ENCODE measurements around the gene SPRR2D. TPM values are rescaled to one million over a fixed set of nuclear protein-coding genes. Genes with fewer than 3 reads are reported as not detected.
"Not testable (repeated sequence)": the region's sequence is repeated elsewhere in the genome, so short reads cannot be mapped to it uniquely, and the experiment has no call there.

SPRR2D gene
- total and polyA plus RNA-seq, 10 of the 15 experiments (the other 5 are each of a cell fraction or from before 2014, with no cell fraction given) = 0.44 TPM; not detected in 9

GRCh38 chr1:153057375-153057774 is 16.5 kb upstream of the SPRR2D start, which contains the start of gene SPRR2A:
Gene SPRR2A, minus strand, starts transcription at chr1:153057512. Its CDS starts 777 bp downstream, at chr1:153056735.
- DNase-seq (ENCODE audit: low read depth, low spot score) (no peak), ATAC-seq (peak; percentile 36; the same call in 1 of the 3 replicates), FAIRE-seq (no peak)
- Histone ChIP-seq H2AFZ (ENCODE audit: control insufficient read depth, low read depth, low read length) (no peak within 1 kb of the TSS), H3K4me1 (ENCODE audit: control insufficient read depth, insufficient read depth, low read length) (no peaks in the 10 kb centered on the region; the same call in 1 of the 2 replicates), H3K27ac (ENCODE audit: control insufficient read depth, insufficient read depth) (no peak within 1 kb of the TSS), H3K79me2 (ENCODE audit: control insufficient read depth, insufficient read depth, low read length) (no peaks in the 10 kb centered on the region), H3K27me3 (replicated peaks in 1 of 2; ENCODE audit: control insufficient read depth in 2 of 2, insufficient read depth in 2 of 2, low read length in 1 of 2) (no peaks in the 10 kb centered on the region), H3K9me3 (replicated peaks; ENCODE audit: control insufficient read depth, insufficient read depth, low read length) (no peaks in the 10 kb centered on the region), H3K36me3 (ENCODE audit: control insufficient read depth in 2 of 2, insufficient read depth in 2 of 2, low read length in 1 of 2) (no peaks in the 10 kb centered on the region), H3K9ac (ENCODE audit: control insufficient read depth, insufficient read depth, low read length) (no peak within 1 kb of the TSS), H3K4me2 (ENCODE audit: control insufficient read depth, insufficient read depth) (no peak within 1 kb of the TSS), H3K4me3 (no peak within 1 kb of the TSS), H4K20me1 (ENCODE audit: control insufficient read depth, insufficient read depth) (no peaks in the 10 kb centered on the region)
- ChIA-PET POLR2A (no interaction called here), CTCF (interaction anchor here (0.7 to 1.3 kb wide), 3 partner anchors 98 to 163 kb away, joined by 3 read pairs; no protein-coding TSS in a partner anchor), RAD21 (ENCODE audit: unreplicated experiment) (no interaction called here), SMC1A (ENCODE audit: uncharacterized antibody, unreplicated experiment) (no interaction called here)
- BruUV-seq (replicated peaks) = no TSS peak
- in situ Hi-C loops (cut with MboI) = no loop called here
- WGBS (ENCODE audit: insufficient coverage, insufficient replicate concordance, low lambda C conversion rate, missing lambda C conversion rate) = 3% methylated on average over 2 of the region's 2 CpGs
- intact Hi-C loops (cut with micrococcal nuclease; ENCODE audit: unreplicated experiment) = no loop called here
- TF ChIP-seq MYB (IDR thresholded peaks at IDR 0.05; ENCODE audit: borderline replicate concordance, low read depth, low read length) (no peak), YY1 (IDR thresholded peaks at IDR 0.05; ENCODE audit: low read depth, low read length) (no peak), SMAD1 (IDR thresholded peaks at IDR 0.05; ENCODE audit: low read depth, partially characterized antibody) (no peak), NRF1 (conservative IDR thresholded peaks at IDR 0.05; ENCODE audit: low read depth, low read length) (no peak), IKZF1 (conservative IDR thresholded peaks at IDR 0.05) (peak; percentile 21; the same call in 1 of the 2 replicates), SPI1 (IDR thresholded peaks at IDR 0.05; ENCODE audit: borderline replicate concordance, insufficient read depth, low read depth, low read length) (peak; percentile 46), RUNX3 (IDR thresholded peaks at IDR 0.05; ENCODE audit: low read length) (no peak), TARDBP (IDR thresholded peaks at IDR 0.05; ENCODE audit: borderline replicate concordance) (no peak), HSF1 (IDR thresholded peaks at IDR 0.05; ENCODE audit: low read depth, low read length) (no peak), ZNF274 (IDR thresholded peaks at IDR 0.05; ENCODE audit: insufficient read depth, insufficient read length) (no peak), ZZZ3 (IDR thresholded peaks at IDR 0.05; ENCODE audit: control insufficient read depth, insufficient read length, low read depth) (no peak), MTA2 (IDR thresholded peaks at IDR 0.05; ENCODE audit: low read depth) (no peak), MEF2A (IDR thresholded peaks at IDR 0.05; ENCODE audit: insufficient read depth, low read depth, low read length) (no peak), JUND (IDR thresholded peaks at IDR 0.05; ENCODE audit: low read depth, low read length) (no peak), RCOR1 (conservative IDR thresholded peaks at IDR 0.05; ENCODE audit: low read depth, low read length) (no peak)
- TF ChIP-seq, protein P1, sequence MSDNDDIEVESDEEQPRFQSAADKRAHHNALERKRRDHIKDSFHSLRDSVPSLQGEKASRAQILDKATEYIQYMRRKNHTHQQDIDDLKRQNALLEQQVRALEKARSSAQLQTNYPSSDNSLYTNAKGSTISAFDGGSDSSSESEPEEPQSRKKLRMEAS (IDR thresholded peaks at IDR 0.05; ENCODE audit: low read depth, low read length) = no peak
- TF ChIP-seq, protein P2, sequence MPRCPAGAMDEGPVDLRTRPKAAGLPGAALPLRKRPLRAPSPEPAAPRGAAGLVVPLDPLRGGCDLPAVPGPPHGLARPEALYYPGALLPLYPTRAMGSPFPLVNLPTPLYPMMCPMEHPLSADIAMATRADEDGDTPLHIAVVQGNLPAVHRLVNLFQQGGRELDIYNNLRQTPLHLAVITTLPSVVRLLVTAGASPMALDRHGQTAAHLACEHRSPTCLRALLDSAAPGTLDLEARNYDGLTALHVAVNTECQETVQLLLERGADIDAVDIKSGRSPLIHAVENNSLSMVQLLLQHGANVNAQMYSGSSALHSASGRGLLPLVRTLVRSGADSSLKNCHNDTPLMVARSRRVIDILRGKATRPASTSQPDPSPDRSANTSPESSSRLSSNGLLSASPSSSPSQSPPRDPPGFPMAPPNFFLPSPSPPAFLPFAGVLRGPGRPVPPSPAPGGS (IDR thresholded peaks at IDR 0.05; ENCODE audit: borderline replicate concordance, insufficient read depth, low read depth, low read length, poor library complexity, severe bottlenecking) = no peak

DNA sequence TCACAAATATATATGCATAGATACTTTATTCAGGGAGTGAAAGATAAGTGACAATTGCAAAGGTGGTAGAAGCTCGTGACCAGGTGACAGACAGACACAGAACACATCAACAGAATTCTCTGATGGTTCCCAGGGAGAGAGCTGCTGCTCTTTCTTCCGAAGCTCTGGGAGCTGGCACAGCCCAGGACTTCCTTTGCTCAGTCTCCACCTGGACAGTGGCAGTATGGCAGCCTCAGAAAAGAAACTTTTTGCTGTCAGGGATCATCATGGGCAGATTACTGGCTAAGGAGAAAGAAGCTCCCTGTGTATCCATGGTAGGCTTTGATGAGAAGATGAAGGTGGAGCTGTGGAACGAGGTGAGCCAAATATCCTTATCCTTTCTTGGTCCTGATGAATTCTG is 15.2 kb upstream of the SPRR2D start:
- POLR2A ChIA-PET; DNase-seq (ENCODE audit: low read depth, low spot score); H2AFZ ChIP-seq (ENCODE audit: control insufficient read depth, low read depth, low read length); H3K9me3 ChIP-seq (replicated peaks; ENCODE audit: control insufficient read depth, insufficient read depth, low read length); BruUV-seq (replicated peaks); intact Hi-C loops (cut with micrococcal nuclease; ENCODE audit: unreplicated experiment); H3K4me1 ChIP-seq (ENCODE audit: control insufficient read depth, insufficient read depth, low read length); H3K4me3 ChIP-seq; H3K27ac ChIP-seq (ENCODE audit: control insufficient read depth, insufficient read depth); ATAC-seq; RAD21 ChIA-PET (ENCODE audit: unreplicated experiment); in situ Hi-C loops (cut with MboI); H3K79me2 ChIP-seq (ENCODE audit: control insufficient read depth, insufficient read depth, low read length); H4K20me1 ChIP-seq (ENCODE audit: control insufficient read depth, insufficient read depth); SMC1A ChIA-PET (ENCODE audit: uncharacterized antibody, unreplicated experiment); H3K36me3 ChIP-seq (ENCODE audit: control insufficient read depth in 2 of 2, insufficient read depth in 2 of 2, low read length in 1 of 2); H3K4me2 ChIP-seq (ENCODE audit: control insufficient read depth, insufficient read depth); H3K9ac ChIP-seq (ENCODE audit: control insufficient read depth, insufficient read depth, low read length); H3K27me3 ChIP-seq (replicated peaks in 1 of 2; ENCODE audit: control insufficient read depth in 2 of 2, insufficient read depth in 2 of 2, low read length in 1 of 2); FAIRE-seq: not testable (repeated sequence)
- WGBS (ENCODE audit: insufficient coverage, insufficient replicate concordance, low lambda C conversion rate, missing lambda C conversion rate) = 0% methylated on average over 3 of the region's 3 CpGs
- CTCF ChIA-PET = interaction anchor here (0.6 kb wide), 1 partner anchor 132 kb away, joined by 3 read pairs; no protein-coding TSS in a partner anchor
